NCI-H526 treated with DMSO at 0.1 percent for 48 hours (cell line): ENCODE results near the gene KRT10.
"Not testable (repeated sequence)": the region's sequence is repeated elsewhere in the genome, so short reads cannot be mapped to it uniquely, and the experiment has no call there.

Source experiments
- DNase-seq: peaks from one replicate; lab custom pipeline; 2025; lab: John Stamatoyannopoulos, UW

KRT10 gene

GRCh38 chr17:40822132-40822812 lies at the start of gene KRT10:
TSS of gene KRT10 (minus strand) at chr17:40822614. CDS start at chr17:40822585, 29 bp downstream.
- no peak for DNase-seq

DNA sequence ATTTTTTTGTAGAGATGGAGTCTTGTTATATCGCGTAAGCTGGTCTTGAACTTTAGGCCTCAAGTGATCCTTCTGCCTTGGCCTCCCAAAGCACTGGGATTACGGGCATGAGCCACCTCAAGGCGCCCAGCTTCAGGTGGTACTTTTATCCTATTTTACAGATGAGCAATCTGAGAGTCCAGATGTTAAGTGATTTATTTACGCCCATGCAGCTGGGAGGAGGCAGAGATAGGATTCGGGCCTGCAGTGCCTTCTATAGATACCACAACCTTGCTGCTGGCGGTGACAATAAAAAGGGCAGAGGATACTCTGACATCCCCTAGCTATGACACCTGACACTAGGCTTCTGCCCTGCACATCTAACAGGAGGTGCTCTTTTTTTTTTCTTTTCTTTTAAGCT lies 48.9 kb upstream of the KRT10 start:
- DNase-seq, result no peak

DNA sequence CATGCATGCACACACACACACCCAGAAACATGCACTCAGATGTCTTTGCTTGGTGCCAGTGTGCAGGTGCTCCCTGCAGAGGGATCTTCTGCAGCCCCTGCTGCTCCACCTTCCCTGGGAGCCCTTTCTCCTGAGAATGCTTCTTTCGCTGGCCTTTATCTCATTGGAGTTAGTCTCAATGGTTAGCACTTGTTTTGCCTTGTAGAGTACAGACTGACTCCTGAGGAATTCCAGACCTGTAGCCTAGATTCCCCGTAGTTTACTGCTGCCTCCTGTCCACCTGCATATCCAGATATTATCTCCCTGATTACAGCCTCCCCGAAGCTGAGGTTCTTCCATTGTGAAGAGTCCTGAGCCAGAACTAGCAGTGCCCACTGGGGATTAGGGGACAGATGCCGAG lies 47.7 kb upstream of the KRT10 start:
- no peak for DNase-seq

DNA sequence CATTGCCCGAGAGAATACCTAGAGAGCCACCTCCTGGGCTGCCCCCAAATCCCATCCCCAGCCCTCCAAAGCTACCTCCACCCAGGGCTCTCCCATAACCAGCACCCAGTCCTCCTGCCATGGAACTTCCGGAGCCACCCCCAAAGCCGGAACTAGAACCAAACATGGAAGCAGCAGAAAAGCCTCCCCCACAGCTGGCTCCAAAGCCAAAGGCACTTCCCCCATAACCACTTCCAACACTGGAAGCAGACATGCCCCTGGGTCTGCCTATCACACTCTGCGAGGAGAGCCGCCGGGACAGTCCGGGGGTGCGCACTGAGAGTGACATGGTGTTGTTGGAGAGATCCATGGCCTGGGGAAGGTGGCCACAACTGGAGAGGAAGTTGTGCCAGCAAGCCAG lies 44.4 kb upstream of the KRT10 start, which contains the start of gene KRT12:
Gene KRT12, minus strand, starts transcription at position 386 of the 400 bp plus-strand sequence. Its CDS starts 37 bp downstream, at position 349.
- DNase-seq, result no peak

DNA sequence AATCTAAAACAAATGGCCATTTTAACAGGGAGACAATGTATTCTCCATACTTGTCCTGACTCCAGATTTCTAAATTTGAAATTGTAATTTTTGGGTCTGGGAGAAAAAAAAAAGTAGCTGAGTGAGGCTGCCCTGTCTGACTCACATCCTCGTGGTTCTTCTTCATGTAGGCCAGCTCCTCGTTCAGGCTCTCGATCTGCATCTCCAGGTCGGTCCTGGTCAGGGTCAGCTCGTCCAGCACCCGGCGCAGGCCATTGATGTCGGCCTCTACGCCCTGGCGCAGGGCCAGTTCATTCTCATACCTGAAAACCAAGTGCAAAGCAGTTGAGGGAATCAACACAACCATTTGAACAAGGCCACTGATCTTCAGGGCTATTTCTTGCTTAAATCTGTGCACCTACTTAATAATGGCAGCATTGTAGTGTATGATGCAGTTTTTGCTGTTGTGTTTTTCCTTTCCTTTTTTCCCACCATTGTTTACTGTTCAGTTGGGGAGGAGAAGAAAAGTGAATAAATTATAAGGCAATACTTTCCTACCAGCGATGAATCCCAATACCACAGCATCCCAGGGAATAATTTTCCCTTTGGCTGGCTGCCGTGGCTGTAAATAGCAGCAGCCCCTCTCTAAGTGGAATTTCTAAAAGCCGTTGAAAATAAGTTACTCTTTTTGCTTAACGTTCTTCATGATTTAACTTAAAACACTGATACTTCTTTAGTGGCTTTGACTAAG lies 42.4 kb upstream of the KRT10 start:
- no peak for DNase-seq

DNA sequence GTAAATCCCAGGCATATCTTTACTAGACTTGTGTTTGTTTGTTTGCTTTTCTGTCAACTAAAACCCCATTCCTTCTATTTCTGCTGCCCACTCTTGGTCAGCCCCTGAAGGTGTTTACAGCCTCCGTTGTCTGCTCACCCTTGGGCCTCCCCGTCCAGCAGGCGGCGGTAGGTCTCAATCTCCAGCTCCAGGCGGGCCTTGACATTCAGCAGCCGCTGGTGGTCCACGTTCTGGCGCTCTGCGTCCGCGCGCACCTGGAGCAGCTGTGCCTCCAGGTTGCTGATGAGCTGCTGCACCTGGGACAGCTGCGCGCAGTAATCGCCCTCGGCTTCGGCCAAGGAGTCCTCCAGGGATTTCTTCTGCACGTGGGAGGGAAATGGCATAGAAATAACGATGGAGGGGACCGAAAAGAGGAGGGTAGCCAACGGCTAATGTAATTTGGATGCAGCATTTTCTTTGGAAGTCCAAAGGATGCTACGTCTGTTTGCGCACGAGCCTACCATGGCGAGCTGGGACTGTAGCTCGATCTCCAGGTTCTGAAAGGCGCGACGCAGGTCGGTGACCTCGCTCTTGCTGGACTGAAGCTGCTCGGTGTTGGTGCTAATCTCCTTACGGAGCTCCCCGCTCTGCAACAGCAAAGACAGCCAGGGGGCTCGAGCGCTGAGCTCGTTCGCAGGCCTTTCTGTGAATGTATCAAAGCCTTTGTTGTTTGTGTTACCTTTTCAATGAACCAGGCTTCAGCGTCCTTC lies 40.7 kb upstream of the KRT10 start:
- DNase-seq, result no peak

GRCh38 chr17:40859536-40859935 lies 37.1 kb upstream of the KRT10 start:
- DNase-seq, result no peak

DNA sequence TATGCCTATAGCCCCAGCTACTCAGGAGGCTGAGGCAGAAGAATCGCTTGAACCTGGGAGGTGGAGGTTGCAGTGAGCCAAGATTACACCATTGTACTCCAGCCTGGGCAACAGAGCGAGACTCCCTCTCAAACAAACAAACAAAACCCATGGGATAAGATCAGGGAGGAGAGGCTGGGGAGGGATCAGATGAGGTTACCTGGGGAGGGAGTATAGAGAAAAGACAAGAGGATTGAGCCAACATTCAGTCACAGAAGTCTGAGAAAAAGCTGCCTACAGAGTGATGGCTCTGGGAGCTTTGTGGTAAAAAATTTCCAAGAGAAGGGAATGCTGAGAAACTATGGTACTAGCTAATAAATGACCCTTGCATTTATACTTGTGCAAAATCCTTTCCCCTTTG lies 36.3 kb upstream of the KRT10 start:
- DNase-seq, result not testable (repeated sequence)

DNA sequence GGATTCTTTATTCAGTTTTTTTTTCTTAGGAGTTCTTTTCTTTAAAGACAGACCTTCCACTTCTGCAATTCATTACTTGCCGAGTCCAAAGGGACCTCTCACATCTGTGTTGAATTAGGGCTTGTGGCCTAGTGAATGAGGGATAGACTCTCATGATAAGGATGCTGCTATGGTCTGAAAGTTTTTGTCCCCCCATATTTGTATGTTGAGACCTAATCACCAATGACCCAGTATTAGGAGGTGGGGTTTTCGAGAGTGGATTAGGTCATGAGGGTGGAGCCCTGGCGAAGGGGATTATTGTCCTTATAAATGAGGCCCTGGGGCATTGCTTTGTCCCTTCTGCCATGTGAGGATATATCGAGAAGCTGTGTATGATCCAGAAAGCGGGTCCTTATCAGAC lies 35.1 kb upstream of the KRT10 start:
- DNase-seq, result no peak

DNA sequence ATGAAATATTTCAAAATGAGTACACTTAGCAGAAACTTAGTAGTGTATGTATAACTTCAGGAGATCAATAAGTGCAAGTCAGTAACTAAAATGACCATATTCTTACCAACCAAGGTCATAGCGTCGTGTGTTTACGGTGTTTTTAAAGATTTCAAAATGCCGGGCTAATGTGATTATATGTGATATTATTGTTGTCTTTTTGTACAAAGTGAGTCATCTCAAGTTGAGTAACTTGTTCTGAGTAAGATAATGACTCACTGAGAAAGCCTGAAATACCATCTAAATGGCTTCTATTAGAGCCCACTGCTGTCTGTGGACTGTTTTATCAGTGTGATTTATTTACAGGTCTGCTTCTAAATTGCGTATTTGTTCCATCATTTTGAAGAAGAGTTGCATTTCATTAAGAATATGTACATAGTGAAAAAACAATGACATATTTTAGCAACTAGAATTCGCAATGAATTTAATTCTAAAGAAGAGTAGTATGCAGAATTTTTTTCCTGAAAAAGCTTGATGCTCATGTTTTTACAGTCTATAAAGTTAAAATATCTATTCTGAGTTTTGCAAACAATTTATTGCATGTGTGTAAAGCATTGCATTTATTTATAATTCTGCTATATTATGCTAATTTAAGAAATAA lies 31.9 kb upstream of the KRT10 start:
- DNase-seq, result no peak

DNA sequence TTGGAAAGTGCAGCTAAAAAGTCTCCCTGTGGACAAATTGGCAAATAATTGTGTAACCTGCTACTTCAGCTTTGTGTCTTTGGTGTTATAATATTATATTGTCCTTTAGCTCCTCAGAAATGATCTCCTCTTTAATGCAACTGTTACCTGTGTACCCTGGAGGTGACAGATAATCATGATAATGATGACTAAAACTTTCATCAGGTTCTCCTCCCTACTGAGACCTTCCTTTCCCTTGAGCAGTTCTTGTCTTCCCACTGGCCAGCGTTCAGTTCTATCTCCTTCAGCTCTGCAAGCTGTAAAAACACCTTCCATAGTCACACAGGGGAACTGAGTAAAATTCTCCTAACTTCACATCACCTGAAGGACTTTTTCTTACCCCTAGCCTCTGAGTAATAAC lies 29.9 kb upstream of the KRT10 start:
- DNase-seq, result no peak

- DNase-seq, result peak; percentile 15
Observed at GRCh38 chr17:40850293-40850972, 28.0 kb upstream of the KRT10 start.

GRCh38 chr17:40849723-40850122 lies 27.3 kb upstream of the KRT10 start:
- no peak for DNase-seq

GRCh38 chr17:40848583-40849235 lies 26.3 kb upstream of the KRT10 start:
- no peak for DNase-seq

DNA sequence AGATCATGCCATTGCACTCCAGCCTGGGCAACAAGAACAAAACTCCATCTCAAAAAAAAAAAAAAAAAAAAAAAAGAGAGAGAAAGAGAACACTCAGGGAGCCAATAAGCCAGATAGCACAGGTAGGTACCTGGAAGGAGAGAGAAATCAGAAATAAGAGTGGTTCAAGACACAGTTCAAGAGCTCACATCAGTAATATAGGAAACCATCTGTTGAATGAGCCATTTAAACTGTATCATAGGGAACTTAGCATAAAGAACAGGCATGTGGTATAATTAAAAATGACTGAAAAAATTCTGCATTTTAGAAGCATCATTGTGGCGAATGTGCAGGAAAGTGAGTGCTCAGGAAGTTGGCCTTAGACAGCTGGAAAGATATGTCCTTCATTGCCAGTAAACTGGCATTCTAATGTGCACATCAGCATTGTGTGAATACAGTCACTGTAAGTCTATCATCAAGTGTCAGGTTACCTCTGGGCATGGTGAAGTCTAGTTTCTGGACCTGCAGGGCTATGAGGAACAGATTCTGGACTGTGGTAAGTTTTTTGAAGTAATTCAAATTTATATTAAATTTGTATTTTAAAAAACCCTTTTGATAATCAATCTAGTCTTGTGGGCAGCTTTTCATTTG lies 24.2 kb upstream of the KRT10 start:
- no peak for DNase-seq

DNA sequence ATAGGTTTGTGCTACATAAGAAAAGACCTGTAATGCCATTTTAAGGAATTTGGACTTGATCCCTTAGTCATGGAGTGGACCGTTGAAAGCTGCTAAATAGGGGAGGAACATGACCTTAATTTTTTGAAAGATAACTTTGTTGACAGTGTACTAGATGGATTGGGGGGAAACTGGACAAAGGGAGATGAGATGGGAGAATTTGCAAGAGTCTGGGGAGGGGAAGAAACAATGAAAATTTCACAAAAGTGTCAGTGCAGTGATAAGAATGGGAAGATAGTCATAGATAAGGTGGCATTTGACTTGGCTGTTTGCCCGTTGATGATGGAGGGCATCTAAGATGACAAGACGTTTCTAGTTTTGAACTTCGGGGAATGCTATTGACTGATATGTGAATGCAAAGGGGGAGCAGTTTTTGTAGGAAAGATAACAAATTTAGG lies 22.3 kb upstream of the KRT10 start:
- no peak for DNase-seq

GRCh38 chr17:40843242-40843641 lies 20.8 kb upstream of the KRT10 start:
- DNase-seq, result no peak

- DNase-seq, result no peak
Observed at GRCh38 chr17:40841246-40841645, 18.8 kb upstream of the KRT10 start.

DNA sequence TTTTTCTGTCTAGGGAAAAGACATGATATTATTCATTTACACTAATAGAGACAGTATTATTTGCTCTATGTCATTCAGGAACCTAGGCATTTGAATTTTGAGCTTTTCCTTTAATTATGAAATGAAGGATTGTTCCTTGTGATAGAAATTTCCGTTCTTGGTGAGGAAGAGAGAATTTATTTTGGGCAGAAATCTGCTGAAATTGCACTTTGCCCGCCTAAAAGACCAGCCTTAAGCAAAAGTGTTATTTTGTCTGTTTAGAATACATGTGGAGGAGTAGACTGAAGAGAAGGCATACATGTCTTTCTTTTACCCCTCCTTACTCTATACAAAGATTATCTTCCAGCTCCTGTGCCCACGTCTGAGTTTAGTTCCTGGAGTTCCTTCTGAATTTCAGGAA lies 16.8 kb upstream of the KRT10 start:
- DNase-seq, result no peak

GRCh38 chr17:40836020-40836419 lies 13.6 kb upstream of the KRT10 start:
- DNase-seq, result no peak

- DNase-seq, result no peak
Observed at GRCh38 chr17:40833882-40834281, 11.5 kb upstream of the KRT10 start.
